ENCODE results near the gene TRPM6.
A peak's percentile ranks its signal among the peaks of the same experiment; 100 is the strongest.

The TRPM6 gene

DNA sequence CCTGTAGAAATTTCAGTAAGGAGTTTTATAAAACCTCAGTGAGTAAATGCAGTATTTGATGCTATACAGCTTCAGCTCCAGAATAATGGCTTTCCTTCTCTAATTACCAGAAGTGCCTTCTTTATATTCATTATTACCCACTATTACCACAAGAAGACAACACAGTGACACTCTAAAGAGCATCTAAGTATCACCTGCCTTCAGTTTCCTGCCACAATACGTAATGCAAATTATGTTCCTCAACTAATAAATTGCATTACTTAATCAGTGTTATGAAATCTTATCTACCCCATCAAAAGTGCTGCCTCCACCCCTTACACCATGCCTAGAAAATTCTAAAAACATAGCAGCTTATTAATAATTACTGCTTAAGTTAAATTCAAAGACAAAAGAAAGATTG, 91.9 kb downstream of the TRPM6 start:
- TF ChIP-seq, protein P1, sequence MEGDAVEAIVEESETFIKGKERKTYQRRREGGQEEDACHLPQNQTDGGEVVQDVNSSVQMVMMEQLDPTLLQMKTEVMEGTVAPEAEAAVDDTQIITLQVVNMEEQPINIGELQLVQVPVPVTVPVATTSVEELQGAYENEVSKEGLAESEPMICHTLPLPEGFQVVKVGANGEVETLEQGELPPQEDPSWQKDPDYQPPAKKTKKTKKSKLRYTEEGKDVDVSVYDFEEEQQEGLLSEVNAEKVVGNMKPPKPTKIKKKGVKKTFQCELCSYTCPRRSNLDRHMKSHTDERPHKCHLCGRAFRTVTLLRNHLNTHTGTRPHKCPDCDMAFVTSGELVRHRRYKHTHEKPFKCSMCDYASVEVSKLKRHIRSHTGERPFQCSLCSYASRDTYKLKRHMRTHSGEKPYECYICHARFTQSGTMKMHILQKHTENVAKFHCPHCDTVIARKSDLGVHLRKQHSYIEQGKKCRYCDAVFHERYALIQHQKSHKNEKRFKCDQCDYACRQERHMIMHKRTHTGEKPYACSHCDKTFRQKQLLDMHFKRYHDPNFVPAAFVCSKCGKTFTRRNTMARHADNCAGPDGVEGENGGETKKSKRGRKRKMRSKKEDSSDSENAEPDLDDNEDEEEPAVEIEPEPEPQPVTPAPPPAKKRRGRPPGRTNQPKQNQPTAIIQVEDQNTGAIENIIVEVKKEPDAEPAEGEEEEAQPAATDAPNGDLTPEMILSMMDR (IDR thresholded peaks at IDR 0.05), result no peak
- no peak for TF ChIP-seq ZFX (IDR thresholded peaks at IDR 0.05; ENCODE audit: borderline replicate concordance)
- H3K27ac ChIP-seq, result no peak overlapping the region

GRCh38 chr9:74795081-74795480, 92.6 kb downstream of the TRPM6 start:
- TF ChIP-seq, protein P1 (IDR thresholded peaks at IDR 0.05), result no peak
- no peak for TF ChIP-seq ZFX (IDR thresholded peaks at IDR 0.05; ENCODE audit: borderline replicate concordance)

DNA sequence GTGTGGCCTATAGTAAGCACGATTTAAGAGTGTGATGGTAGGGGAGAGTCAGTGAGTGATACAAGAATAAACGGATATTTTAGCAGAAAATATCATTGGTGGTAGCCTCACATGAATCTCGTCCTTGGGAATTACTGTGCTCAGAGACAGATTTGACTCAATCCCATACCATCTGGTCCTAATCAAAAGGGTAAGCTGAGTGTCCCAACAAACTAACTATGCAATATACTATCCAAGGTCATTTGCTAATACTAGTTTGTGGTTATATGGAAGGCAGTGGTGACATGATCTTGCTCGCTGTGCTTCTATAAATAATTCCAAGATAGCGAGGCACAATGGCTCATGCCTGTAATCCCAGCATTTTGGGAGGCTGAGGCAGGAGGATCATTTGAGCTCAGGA, 103.2 kb downstream of the TRPM6 start:
- no peak overlapping the region for H3K27ac ChIP-seq
- no peak for TF ChIP-seq ZFX (IDR thresholded peaks at IDR 0.05; ENCODE audit: borderline replicate concordance)
- TF ChIP-seq, protein P1 (IDR thresholded peaks at IDR 0.05), result no peak

More at GRCh38 chr9:74795081-74795480, 92.6 kb downstream of the TRPM6 start:
- H3K27ac ChIP-seq, result no peak overlapping the region

GRCh38 chr9:74783408-74783807, 104.3 kb downstream of the TRPM6 start:
- no peak overlapping the region for H3K27ac ChIP-seq
- TF ChIP-seq, protein P1 (IDR thresholded peaks at IDR 0.05), result no peak
- no peak for TF ChIP-seq ZFX (IDR thresholded peaks at IDR 0.05; ENCODE audit: borderline replicate concordance)

- H3K27ac ChIP-seq, result no peak overlapping the region
- no peak for TF ChIP-seq ZFX (IDR thresholded peaks at IDR 0.05; ENCODE audit: borderline replicate concordance)
- TF ChIP-seq, protein P1 (IDR thresholded peaks at IDR 0.05), result peak; percentile 81
Observed at GRCh38 chr9:74777136-74777879, 110.4 kb downstream of the TRPM6 start.

GRCh38 chr9:74775396-74775795, 112.3 kb downstream of the TRPM6 start:
- TF ChIP-seq, protein P1 (IDR thresholded peaks at IDR 0.05), result no peak
- TF ChIP-seq ZFX (IDR thresholded peaks at IDR 0.05; ENCODE audit: borderline replicate concordance), result no peak
- no peak overlapping the region for H3K27ac ChIP-seq

- TF ChIP-seq, protein P1 (IDR thresholded peaks at IDR 0.05), result peak; percentile 94
- TF ChIP-seq ZFX (IDR thresholded peaks at IDR 0.05; ENCODE audit: borderline replicate concordance), result no peak
- no peak overlapping the region for H3K27ac ChIP-seq
Observed at GRCh38 chr9:74773886-74774479, 113.7 kb downstream of the TRPM6 start.

Measured in 22Rv1 (cell line).